ENCODE results near the gene GTPBP3. TPM values are rescaled to one million over a fixed set of nuclear protein-coding genes. Genes with fewer than 3 reads are reported as not detected.
A peak's percentile ranks its signal among the peaks of the same experiment; 100 is the strongest.

The GTPBP3 gene
- total RNA-seq, 2 experiments from 2014 or later: 83.2 to 113 TPM

DNA sequence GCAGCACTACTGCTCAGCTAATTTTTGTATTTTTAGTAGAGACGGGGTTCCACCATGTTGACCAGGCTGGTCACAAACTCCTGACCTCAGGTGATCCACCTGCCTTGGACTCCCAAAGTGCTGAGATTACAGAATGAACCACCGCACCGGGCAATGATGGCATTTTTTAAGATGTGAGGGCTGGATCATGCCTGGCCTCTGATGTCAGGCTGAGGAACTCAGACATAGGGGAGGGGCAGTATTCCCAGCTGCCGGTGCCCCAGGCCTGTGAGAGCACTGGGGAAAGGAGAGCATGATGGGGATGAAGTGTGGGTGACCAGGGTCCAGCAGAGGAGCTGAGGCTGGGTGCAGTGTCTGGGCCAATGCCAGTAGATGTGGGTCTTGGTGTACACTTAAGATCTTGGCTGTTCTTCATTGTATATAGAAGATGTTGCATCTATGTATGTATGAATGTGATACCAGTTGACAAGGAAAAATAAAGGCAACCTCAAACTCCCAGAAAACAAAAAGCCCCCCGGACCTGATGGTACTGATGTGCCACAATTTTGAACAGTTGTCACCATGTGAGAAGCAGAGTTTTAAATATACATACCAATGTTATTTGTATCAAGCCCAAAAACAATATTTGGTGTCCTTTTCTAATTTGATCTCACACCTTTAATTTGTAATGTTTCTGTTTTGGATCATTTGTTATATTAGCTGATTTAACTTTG is 43.2 kb downstream of the GTPBP3 start:
- Histone ChIP-seq H2AFZ (ENCODE audit: low read length) (no peak overlapping the region), H3K27ac (ENCODE audit: low read depth, low read length, poor library complexity, severe bottlenecking) (no peak overlapping the region), H3K4me3 (ENCODE audit: low read depth, low read length, poor library complexity, severe bottlenecking) (no peak overlapping the region), H3K9me2 (ENCODE audit: insufficient read depth, low read length) (no peaks in the 10 kb centered on the region), H3K79me2 (ENCODE audit: insufficient read depth, low read depth, low read length) (no peaks in the 10 kb centered on the region), H3K4me1 (ENCODE audit: insufficient read depth, low read length, poor library complexity, severe bottlenecking) (peaks cover 48% of the 10 kb centered on the region), H4K20me1 (ENCODE audit: insufficient read depth, low read length) (no peaks in the 10 kb centered on the region), H3K36me3 (ENCODE audit: insufficient read depth, low read length) (no peaks in the 10 kb centered on the region), H3K9me3 (ENCODE audit: low read length) (peaks cover 6% of the 10 kb centered on the region; the same call in 1 of the 2 replicates), H3K4me2 (ENCODE audit: low read length) (no peak overlapping the region)
- intact Hi-C loops (cut with micrococcal nuclease; ENCODE audit: unreplicated experiment): no loop called here
- CTCF ChIA-PET (ENCODE audit: unreplicated experiment): interaction anchor here (0.6 kb wide), 1 partner anchor 569 kb away, joined by 4 read pairs; no protein-coding TSS in a partner anchor
- TF ChIP-seq EZH2phosphoT487 (IDR thresholded peaks at IDR 0.05; ENCODE audit: borderline replicate concordance, low read depth, low read length): no peak
- TF ChIP-seq, protein P1, sequence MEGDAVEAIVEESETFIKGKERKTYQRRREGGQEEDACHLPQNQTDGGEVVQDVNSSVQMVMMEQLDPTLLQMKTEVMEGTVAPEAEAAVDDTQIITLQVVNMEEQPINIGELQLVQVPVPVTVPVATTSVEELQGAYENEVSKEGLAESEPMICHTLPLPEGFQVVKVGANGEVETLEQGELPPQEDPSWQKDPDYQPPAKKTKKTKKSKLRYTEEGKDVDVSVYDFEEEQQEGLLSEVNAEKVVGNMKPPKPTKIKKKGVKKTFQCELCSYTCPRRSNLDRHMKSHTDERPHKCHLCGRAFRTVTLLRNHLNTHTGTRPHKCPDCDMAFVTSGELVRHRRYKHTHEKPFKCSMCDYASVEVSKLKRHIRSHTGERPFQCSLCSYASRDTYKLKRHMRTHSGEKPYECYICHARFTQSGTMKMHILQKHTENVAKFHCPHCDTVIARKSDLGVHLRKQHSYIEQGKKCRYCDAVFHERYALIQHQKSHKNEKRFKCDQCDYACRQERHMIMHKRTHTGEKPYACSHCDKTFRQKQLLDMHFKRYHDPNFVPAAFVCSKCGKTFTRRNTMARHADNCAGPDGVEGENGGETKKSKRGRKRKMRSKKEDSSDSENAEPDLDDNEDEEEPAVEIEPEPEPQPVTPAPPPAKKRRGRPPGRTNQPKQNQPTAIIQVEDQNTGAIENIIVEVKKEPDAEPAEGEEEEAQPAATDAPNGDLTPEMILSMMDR (conservative IDR thresholded peaks at IDR 0.05; ENCODE audit: low read length): no peak
- DNase-seq (ENCODE audit: low spot score): no peak
- BruUV-seq (replicated peaks): no TSS peak
- POLR2A ChIA-PET: interaction anchor here (0.7 kb wide), 1 partner anchor 1516 kb away, joined by 4 read pairs; no protein-coding TSS in a partner anchor

- peak; percentile 74 for DNase-seq (ENCODE audit: low spot score)
- CTCF ChIA-PET (ENCODE audit: unreplicated experiment): no interaction called here
- intact Hi-C loops (cut with micrococcal nuclease; ENCODE audit: unreplicated experiment): loop anchor here (1.0 kb wide), 2 partner anchors 40 to 94 kb away; no protein-coding TSS in a partner anchor
- Histone ChIP-seq H3K27ac (ENCODE audit: low read depth, low read length, poor library complexity, severe bottlenecking) (no peak overlapping the region), H3K4me3 (ENCODE audit: low read depth, low read length, poor library complexity, severe bottlenecking) (no peak overlapping the region), H3K9me3 (ENCODE audit: low read length) (peaks cover under 1% of the 10 kb centered on the region; the same call in 1 of the 2 replicates), H3K36me3 (ENCODE audit: insufficient read depth, low read length) (no peaks in the 10 kb centered on the region), H3K4me2 (ENCODE audit: low read length) (no peak overlapping the region), H4K20me1 (ENCODE audit: insufficient read depth, low read length) (no peaks in the 10 kb centered on the region), H2AFZ (ENCODE audit: low read length) (no peak overlapping the region), H3K4me1 (ENCODE audit: insufficient read depth, low read length, poor library complexity, severe bottlenecking) (peaks cover 34% of the 10 kb centered on the region), H3K9me2 (ENCODE audit: insufficient read depth, low read length) (no peaks in the 10 kb centered on the region), H3K79me2 (ENCODE audit: insufficient read depth, low read depth, low read length) (no peaks in the 10 kb centered on the region)
- BruUV-seq (replicated peaks): no TSS peak
- TF ChIP-seq, protein P1 (conservative IDR thresholded peaks at IDR 0.05; ENCODE audit: low read length): peak; percentile 93
- no peak for TF ChIP-seq EZH2phosphoT487 (IDR thresholded peaks at IDR 0.05; ENCODE audit: borderline replicate concordance, low read depth, low read length)
- POLR2A ChIA-PET: no interaction called here
These were observed 48.7 kb downstream of the GTPBP3 start for GRCh38 chr19:17385878-17386611.
